Measurements from ENCODE around the gene TMEM132C.

Gene TMEM132C

GRCh38 chr12:128509170-128509569, 242.2 kb downstream of the TMEM132C start:
- no peak for DNase-seq

GRCh38 chr12:128510511-128510910, 243.5 kb downstream of the TMEM132C start:
- DNase-seq, result no peak

DNA sequence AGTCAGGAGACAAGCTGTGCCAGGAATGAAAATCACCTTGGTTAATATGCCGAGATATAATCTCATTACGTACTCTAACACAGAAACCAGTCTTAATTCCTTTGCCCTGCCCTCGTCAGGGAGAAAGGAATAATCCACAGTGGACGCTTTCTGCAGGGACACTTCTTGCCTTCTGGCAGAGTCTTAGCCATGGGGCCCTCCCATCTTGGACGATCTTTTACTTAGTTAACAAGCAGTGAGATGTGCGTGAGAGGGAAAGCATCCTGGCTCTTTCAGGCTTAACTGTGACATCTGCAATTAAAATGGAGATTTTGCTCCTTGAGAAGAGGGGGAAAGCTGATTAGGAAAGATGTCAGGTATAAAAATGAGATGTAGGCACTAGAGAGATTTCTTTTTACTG, 246.4 kb downstream of the TMEM132C start:
- DNase-seq, result no peak

DNA sequence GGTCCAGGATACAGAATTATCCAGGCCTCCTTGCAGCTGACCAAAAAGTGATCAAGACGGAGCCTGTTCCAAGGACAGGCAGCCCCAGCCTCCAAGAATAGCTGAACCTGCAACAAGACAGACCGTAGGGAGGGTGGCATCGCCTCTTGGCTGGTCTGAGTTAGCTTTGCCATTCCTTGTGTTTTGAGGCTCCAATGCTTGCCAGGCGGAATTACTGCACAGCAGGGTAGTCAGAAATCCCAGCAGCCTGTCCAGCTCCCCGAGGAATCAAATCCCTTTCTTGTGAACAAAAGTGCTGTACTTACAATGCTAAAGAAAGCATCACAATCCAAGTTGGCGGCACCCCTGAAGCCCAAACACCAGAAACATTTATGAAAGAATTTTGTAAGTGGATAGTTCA, 246.9 kb downstream of the TMEM132C start:
- no peak for DNase-seq

GRCh38 chr12:128518644-128519043, 251.7 kb downstream of the TMEM132C start:
- DNase-seq, result no peak

GRCh38 chr12:128519426-128519825, 252.5 kb downstream of the TMEM132C start:
- no peak for DNase-seq

DNA sequence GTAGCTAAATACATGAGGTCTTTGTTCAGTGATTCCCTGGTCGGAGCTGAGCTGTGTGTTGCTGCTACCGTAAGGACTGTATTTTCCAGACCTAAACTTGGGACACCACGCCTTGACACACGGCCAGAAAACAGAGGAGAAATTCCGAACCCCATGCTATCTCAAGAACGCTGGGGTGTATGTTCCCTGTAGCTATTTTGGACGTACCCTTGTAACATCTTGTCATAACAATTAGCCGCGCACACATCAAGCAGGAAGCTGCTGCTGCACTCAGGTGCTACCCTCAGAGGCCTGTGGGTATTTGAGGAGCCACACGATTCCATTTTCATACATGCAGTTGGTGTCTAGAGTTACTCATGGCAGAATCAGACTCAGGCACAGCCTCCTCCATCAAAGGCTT, 255.0 kb downstream of the TMEM132C start:
- no peak for DNase-seq

DNA sequence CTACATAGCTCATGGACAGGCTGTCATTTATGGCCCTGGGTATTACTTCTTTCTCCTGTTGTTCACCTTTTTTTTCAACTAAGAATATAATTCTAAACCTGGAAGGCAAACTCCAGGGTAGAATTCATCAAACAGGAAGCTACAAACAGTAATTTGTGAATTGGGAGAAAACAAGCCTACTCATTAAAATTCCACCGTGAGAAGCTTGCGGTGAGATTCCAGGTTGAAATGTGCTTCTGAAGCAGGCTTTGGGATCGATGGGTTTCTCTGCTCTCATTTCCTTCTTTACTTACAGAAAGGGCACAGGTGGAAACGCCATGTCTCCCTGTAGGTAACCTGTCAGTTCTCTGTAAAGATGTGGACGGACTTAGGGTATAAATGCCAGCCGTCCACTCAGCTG, 257.5 kb downstream of the TMEM132C start:
- DNase-seq, result no peak

DNA sequence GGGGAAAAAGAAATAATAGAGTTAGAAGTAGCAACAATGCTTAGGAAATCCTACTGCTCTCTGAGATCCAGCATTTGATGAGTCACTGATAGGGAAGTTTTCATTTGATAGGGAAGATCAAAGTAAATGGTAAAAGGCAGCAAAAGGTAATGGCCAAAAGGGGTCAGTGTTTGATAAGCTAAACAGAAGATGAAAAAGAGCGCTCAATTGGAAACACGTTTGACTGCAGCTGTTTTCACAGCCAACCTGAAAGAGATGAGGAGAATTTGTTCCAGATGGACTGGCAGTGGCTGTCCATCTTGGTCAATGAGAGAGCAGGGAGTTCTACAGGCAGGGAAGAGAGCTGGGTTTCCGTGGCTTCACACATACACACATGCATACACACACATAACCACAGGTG, 264.2 kb downstream of the TMEM132C start:
- no peak for DNase-seq

DNA sequence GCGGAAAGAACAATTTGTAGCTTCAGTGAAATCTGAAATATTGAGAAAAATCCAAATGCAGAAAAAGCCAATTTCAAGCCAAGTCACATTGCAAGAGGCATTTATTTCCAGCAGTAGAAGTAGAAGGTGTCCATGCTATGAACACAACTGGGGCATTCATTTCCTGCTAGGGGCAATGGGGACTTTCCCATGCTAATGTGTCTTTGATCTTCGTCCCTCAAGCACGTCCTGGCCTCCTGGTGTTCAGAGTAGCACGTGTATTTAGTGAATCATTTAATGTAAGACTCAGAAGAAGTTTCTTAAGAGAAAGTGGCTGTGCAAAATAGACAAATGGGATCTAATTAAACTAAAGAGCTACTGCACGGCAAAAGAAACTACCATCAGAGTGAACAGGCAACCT, 267.9 kb downstream of the TMEM132C start:
- DNase-seq, result no peak

DNA sequence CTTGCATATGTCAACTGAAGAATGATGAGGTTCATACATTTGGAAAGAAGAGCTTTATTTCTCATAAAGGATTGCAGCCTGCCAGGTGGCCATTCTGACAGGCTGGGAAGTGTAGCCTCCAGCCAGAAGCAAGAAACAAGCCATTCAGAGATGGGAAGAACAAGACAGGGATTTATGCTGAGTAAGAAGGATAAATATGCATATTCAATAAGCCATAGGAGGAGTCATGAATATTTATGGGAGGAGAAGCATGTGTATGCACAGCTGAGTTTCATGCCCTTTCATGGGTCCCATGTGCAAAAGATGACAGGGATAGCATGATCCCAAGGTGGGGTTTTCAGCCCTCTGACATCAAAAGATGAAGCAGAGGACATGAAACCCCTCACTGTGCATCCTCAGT, 269.8 kb downstream of the TMEM132C start:
- DNase-seq, result no peak

GRCh38 chr12:128537668-128538067, 270.7 kb downstream of the TMEM132C start:
- no peak for DNase-seq

GRCh38 chr12:128542844-128543243, 275.9 kb downstream of the TMEM132C start:
- no peak for DNase-seq

GRCh38 chr12:128543460-128543859, 276.5 kb downstream of the TMEM132C start:
- no peak for DNase-seq

GRCh38 chr12:128543971-128544370, 277.0 kb downstream of the TMEM132C start:
- no peak for DNase-seq

DNA sequence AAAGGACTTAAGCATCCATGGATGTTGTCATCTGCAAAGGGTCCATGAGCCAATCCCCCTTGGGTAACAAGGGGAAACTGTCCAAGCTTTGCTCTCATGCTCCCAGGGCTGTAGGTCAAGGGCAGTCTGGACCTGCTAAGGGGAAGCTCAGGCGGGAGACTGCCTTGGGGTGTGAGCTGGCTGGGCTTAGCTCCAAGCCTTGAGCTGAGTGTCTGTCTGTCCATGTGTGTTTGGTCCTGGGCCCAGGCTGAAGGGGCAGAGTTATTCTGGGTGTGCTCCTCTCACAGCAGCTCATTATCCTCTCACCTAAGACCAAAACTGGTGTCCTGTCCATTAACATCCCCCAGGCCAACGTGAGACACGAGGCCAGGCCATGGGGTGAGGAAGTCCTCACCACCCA, 282.0 kb downstream of the TMEM132C start:
- no peak for DNase-seq

GRCh38 chr12:128549601-128550218, 282.7 kb downstream of the TMEM132C start:
- DNase-seq, result no peak

GRCh38 chr12:128551266-128551665, 284.3 kb downstream of the TMEM132C start:
- DNase-seq, result no peak

- no peak for DNase-seq
Measured at GRCh38 chr12:128554546-128555304, 287.8 kb downstream of the TMEM132C start.

- DNase-seq, result no peak
Measured at GRCh38 chr12:128557231-128557630, 290.3 kb downstream of the TMEM132C start.

DNA sequence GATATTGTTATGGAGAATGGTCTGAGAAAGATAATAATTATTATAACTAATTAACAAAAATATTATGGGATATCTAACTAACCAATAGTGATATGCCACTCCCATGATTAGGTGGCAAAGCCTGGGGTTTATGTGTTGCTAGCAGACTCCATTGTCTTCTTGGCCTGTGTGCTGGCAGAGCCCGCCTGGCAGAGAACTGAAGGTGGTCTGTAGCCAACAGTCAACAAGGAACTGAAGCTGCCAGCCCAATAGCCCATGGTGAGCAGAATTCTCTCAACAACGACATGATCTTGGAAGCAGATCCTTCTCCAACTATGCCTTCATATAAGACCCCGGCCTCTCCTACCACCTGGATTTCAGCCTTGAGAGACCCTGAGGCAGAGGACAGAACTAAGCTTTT, 298.0 kb downstream of the TMEM132C start:
- no peak for DNase-seq

DNA sequence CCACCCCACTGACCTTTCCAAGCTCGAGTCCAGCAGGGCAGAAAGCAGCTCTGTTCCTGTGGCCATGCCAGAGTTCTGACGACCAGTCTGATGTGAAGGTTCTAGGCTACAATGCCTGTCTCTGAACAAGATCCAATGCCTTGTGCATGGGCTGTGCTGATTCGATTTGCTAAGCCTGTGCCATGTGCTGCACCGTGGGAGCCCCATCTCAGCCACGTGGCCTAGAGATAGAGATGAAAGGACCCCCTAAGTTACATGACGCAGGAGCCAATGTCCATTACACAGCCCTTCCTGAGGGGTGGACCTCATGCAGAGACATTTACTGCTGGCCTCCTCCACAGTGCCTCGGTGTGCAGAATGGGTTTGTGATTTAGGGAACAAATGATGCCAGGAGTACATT, 300.8 kb downstream of the TMEM132C start:
- no peak for DNase-seq

DNA sequence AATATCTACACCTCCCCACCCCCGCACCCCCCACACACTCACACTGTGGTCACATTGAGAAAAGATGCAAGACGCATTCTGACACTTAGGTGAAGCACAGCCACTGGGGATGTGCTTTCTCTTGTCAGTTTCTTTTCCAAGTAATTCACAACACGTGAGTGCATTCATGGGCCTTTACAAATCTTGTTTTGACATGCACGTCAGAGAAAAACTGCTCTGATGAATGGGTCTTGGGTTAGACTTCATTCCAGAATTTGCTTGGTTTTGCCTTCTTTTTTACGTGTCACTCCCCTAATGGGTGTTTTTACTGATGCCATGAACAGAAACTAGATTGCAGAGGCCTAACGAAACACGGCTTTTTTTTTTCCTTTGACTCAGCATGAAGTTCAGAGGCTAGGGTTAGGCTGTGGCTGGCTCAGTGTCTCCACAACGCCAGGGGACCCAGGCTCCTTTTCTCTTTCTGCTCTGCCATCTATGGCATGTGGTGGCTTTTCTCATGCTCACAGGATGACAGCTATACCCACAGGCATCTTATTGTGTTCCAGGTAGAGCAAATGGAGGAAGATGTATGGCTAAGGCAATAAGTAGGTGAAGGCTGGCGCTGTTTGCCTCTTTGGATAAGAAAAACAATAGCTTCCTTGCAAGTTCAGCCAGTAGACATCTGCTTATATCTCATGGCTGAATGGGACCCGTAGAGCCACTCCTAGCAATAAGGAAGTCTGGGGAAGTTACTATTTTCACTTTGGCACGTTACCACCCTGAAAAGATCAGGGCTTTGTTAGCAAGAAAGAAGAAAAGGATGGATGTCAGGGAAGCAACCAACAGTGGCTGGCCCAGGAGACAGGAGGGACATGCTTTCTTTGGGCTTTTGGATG, 303.5 kb downstream of the TMEM132C start:
- DNase-seq, result no peak

All from activated CD8-positive, alpha-beta memory T cell treated with anti-CD3 and anti-CD28 coated beads for 24 hours (primary cell).